GM10266 (cell line): ENCODE data around the gene KIF6.

Source experiments
- DNase-seq: peaks from one replicate; pipeline ENCODE4 v3.0.0; 2012; ENCODE audit errors: extremely low spot score
- TF ChIP-seq, protein P1 (sequence below): IDR thresholded peaks from 2 replicates; pipeline ENCODE4 v1.5.1; 2012; ENCODE audit warnings: mild to moderate bottlenecking, low read depth; ENCODE audit not compliant: control insufficient read depth, insufficient read depth; ENCODE audit errors: missing control alignments

Gene KIF6

DNA sequence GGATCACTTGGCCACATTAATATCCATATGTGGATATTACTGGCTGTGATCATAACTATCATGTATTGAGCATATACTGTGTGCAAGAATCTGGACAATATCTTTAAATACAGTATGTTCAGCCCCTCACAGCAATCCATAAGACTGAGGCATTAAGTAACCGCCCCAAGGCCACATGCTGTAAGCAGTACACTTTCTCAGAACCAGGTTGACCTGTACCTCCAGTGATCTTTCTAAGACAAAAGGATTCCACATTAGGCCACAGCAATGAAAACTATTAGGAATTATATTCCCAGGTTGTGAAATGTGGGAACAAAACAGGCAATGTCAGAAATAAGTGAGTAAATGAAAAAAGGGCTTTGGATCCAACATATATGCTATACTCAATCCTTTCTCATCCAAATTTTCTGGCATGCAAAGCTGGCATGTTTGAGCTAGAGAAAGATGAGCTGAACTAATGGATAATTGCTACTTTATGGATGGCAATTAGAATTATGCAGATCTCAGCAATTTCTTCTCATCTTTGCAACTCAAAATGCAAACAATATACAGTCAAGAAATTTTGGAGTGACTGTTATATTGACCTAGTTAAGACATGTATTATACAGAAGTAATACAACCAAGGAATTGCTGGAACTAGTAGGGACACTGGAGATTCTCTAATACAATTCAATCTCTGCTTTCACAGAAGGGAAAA, 86.9 kb downstream of the KIF6 start:
- no peak for DNase-seq

DNA sequence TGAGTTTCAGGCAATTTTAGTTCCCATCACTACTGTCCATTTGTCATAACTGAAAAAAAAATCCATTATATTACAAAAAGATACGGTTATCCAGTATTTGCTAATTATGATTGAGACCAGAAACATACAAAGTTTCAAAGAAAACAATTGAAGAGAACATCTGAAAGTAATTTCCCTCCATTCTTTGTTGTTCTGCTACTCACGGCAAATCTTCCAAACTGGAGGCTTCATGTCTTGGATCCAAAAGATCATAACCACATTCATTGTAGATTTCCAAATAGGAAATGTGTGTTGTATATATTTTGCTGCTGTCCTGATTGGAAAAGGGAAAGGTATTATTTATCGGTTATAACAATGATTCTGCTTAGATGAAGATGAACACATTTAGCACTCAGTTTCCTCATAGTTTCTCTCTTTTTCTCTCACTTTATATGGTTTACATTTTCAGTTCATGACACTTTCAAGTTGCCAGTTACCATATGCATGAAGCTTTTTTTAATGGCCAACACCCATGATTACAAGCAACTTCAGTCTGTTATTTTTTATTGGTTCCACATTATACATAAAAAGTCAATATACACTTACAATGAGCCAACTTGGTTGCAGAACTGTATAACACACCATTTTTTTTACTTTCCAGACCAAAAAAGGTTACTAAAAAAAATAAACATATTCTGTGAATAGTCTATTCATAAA, 90.4 kb downstream of the KIF6 start:
- TF ChIP-seq, protein P1, sequence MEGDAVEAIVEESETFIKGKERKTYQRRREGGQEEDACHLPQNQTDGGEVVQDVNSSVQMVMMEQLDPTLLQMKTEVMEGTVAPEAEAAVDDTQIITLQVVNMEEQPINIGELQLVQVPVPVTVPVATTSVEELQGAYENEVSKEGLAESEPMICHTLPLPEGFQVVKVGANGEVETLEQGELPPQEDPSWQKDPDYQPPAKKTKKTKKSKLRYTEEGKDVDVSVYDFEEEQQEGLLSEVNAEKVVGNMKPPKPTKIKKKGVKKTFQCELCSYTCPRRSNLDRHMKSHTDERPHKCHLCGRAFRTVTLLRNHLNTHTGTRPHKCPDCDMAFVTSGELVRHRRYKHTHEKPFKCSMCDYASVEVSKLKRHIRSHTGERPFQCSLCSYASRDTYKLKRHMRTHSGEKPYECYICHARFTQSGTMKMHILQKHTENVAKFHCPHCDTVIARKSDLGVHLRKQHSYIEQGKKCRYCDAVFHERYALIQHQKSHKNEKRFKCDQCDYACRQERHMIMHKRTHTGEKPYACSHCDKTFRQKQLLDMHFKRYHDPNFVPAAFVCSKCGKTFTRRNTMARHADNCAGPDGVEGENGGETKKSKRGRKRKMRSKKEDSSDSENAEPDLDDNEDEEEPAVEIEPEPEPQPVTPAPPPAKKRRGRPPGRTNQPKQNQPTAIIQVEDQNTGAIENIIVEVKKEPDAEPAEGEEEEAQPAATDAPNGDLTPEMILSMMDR, result no peak

More for the DNA sequence above, 86.9 kb downstream of the KIF6 start:
- TF ChIP-seq, protein P1, result no peak

DNA sequence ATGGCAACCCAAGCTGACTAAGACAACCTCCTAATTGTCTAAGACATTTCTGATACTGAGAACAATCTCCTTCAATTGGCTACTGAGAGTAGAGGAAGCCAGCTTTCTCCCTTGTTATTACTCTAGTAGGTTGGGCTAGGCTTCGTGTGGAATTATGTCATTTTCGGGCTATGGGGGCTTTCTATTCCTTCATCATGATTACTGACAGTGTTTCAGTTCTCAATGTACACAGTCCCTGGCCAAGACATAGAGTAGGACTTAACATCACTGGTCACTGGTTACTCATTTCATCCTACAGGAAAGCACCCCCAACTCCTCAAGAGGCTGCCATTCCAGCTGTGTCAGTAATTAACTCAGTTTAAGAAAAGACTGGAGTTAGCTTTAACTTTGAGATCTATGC, 100.0 kb downstream of the KIF6 start:
- DNase-seq, result no peak
- TF ChIP-seq, protein P1, result no peak

More for the DNA sequence above, 90.4 kb downstream of the KIF6 start:
- no peak for DNase-seq

DNA sequence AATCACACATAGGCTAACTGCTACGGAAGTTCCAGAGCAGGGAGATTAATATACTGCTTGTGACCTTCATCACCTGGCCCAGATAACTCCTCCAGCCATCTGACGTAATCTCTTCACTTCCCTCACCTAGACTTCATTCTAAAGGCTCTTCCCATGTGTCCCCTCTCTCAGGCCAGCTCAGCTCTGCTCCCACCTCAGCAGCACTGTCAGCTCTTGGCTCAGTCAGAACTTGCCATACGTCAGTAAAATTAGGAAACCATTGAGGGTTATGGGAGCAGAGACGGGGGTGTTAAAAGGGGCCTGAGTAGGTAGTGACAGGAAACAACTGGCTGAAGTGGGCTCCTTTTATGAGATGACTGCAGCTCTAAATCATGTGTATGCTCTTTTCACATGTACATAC, 101.5 kb downstream of the KIF6 start:
- TF ChIP-seq, protein P1, result no peak
- no peak for DNase-seq

DNA sequence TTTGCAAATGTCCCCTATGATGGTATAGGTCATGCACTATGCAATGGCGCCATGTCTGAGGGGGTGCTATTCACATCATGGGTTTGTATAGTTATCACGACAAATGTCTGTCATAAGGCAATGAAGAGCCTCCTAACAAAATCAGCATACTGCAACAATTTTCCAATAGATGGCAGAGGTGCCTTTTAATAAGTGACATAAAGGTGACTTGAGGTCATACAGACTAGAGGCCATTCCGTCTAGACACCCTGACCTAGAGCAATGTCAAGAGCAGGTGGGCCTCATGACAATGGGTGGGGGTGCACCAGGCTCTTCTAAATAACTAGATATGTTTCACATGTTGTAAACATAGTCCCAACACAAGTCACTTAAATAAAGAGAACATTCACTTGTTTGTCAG, 107.7 kb downstream of the KIF6 start:
- TF ChIP-seq, protein P1, result no peak
- DNase-seq, result no peak

DNA sequence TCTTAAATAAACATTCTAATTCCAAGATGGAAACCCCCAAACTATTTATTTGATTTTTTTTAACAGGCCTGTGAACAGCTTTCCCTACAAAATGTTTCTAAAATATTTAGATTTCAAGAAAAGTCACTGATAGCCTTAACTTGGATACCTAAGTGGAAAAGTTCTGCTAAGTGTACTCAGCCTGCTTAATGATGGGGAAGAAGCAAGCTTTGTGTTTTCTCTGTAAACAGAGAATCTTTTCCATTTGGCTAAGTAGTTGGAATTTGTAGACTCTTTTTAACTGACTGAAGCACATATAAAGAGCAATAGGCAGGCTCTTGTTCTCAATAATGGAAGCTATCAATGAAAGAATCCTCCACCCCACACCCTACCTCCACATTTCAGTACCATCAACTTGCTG, 108.2 kb downstream of the KIF6 start:
- no peak for DNase-seq
- TF ChIP-seq, protein P1, result no peak

DNA sequence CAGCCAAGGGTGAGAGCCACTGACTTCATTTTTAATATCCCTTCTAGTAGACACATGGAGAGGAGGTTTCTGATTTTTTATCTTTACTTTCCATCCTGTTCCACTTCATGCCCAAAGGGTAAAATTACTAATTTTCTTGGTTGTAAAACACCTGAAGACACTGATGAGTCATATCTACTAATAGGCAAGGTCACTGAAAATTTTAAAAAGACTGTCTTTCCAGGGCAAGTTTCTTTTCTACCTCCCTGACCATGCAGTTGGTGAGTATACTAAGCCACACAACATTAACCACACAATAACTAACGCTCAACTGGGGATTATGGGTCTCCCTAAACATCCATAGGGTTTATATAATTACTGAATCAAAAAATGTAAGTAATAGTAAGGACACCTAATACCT, 109.6 kb downstream of the KIF6 start:
- TF ChIP-seq, protein P1, result no peak
- DNase-seq, result no peak
